Choroid plexus epithelial cell (primary cell): Measurements from ENCODE around the gene GRM4.

ENCODE experiments used
- DNase-seq: peaks from one replicate; pipeline ENCODE4 v3.0.0-alpha.2; 2010; ENCODE audit warnings: low read depth
- H3K4me3 ChIP-seq: 2 replicates; pipeline ENCODE4 v1.5.1; 2011; ENCODE audit warnings: low read depth, mild to moderate bottlenecking, control low read depth, low read length, moderate library complexity
- CTCF ChIP-seq: conservative IDR thresholded peaks from 2 replicates; pipeline ENCODE4 v1.5.1; 2011; ENCODE audit warnings: low read depth, mild to moderate bottlenecking, control low read depth, inconsistent platforms, low read length, moderate library complexity

GRM4 gene

GRCh38 chr6:34079899-34080298 lies 66.0 kb downstream of the GRM4 start:
- DNase-seq = no peak
- H3K4me3 ChIP-seq = no peak overlapping the region
- no peak for TF ChIP-seq CTCF

- H3K4me3 ChIP-seq = no peak overlapping the region
- TF ChIP-seq CTCF = no peak
- DNase-seq = no peak
These were observed 70.0 kb downstream of the GRM4 start for GRCh38 chr6:34075906-34076305.

GRCh38 chr6:34074064-34074742 lies 71.7 kb downstream of the GRM4 start:
- TF ChIP-seq CTCF = no peak
- no peak overlapping the region for H3K4me3 ChIP-seq
- DNase-seq = no peak

GRCh38 chr6:34073540-34073939 lies 72.3 kb downstream of the GRM4 start:
- TF ChIP-seq CTCF = no peak
- no peak for DNase-seq
- no peak overlapping the region for H3K4me3 ChIP-seq

- no peak for TF ChIP-seq CTCF
- no peak overlapping the region for H3K4me3 ChIP-seq
- no peak for DNase-seq
These were observed 73.2 kb downstream of the GRM4 start for GRCh38 chr6:34072727-34073126.

- no peak overlapping the region for H3K4me3 ChIP-seq
- no peak for TF ChIP-seq CTCF
- DNase-seq = no peak
These were observed 74.0 kb downstream of the GRM4 start for GRCh38 chr6:34071884-34072379.
